Measurements from ENCODE around the gene STX8.
"Not testable (repeated sequence)": the region's sequence is repeated elsewhere in the genome, so short reads cannot be mapped to it uniquely, and the experiment has no call there.

Gene STX8

DNA sequence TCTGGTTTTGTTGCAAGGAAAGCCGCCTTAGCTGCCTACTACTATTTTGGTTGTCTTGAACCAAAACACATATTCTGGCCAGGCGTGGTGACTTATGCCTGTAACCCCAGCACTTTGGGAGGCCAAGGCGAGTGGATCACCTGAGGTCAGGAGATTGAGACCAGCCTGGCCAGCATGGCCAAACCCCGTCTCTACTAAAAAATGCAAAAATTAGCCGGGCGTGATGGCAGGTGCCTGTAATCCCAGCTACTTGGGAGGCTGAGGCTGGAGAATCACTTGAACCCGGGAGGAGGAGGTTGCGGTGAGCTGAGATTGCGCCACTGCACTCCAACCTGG is 318.0 kb downstream of the STX8 start:
- not testable (repeated sequence) for H3K9ac ChIP-seq (ENCODE audit: low read length); H3K27me3 ChIP-seq (replicated peaks; ENCODE audit: control insufficient read depth, insufficient read depth, low read length); H3K4me3 ChIP-seq (ENCODE audit: low read length); H3K4me1 ChIP-seq (ENCODE audit: control insufficient read depth, insufficient read depth, low read length); DNase-seq (ENCODE audit: low read depth); H3K9me3 ChIP-seq (ENCODE audit: control insufficient read depth, low read length); H3K36me3 ChIP-seq (ENCODE audit: control insufficient read depth, insufficient read depth, low read length, severe bottlenecking)

DNA sequence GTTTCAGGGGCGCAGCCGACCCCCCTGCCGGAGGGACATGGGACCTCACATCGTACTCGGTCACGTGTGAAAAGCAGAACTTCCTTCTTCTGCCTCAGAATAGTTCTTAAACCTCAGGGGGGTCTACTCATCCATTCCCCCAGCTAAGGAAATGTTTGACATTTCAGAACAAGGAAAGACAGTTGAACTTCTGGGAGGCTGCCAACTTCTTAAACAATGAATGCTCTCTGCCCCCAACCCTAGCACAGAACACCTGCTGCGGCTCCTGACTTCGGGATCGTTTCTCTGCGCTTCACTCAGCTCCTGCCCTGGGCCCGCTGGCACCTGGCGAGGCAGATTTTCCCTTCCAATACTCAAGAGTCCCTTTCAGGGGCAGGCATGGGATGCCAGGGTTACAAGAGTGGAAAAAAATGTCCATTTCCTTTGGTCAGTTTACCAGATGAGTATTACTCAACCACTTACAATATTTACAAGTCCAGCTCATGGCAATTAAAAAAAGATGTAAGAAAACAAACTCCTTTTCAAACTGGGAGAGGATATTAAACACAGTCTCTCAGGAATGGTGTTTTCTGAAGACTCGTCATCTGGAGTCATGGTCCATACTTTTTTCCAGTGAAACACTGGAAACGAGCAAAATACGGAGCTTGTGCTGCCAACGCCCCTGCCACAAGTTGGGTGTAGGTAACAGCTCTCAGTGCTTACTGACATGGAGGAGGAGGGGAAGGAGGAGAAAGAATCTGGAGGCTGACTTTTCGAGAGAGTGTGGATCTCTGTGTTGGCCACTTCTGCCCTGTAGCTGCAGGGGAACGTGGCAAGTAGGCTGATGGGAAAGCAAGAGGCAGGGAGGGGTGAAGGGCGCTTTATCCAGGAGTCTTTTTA is 318.6 kb downstream of the STX8 start:
- Histone ChIP-seq H3K9ac (ENCODE audit: low read length) (no peak overlapping the region), H3K4me3 (ENCODE audit: low read length) (no peak overlapping the region), H3K9me3 (ENCODE audit: control insufficient read depth, low read length) (no peaks in the 10 kb centered on the region), H3K27me3 (replicated peaks; ENCODE audit: control insufficient read depth, insufficient read depth, low read length) (no peaks in the 10 kb centered on the region), H3K36me3 (ENCODE audit: control insufficient read depth, insufficient read depth, low read length, severe bottlenecking) (no peaks in the 10 kb centered on the region), H3K4me1 (ENCODE audit: control insufficient read depth, insufficient read depth, low read length) (peaks cover 7% of the 10 kb centered on the region)
- DNase-seq (ENCODE audit: low read depth), result peak; percentile 6

DNA sequence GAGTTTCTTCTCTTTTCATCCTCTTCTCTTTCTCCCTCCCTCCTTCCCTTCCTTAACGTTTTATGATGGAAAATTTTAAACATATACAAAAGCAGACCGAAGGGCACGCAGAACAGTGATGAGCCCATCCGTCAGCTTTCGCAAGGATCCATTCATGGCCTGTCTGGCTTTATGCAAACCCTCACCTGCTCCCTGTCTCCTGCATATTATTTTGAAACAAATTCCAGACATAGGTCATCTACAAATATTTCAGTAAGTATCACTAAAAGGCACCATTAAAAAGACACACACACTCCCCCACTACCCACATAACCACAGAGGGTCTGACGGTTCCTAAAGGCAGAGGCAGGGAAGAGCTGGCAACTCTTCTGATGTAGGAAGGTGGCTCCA is 319.3 kb downstream of the STX8 start:
- no peak overlapping the region for H3K4me3 ChIP-seq (ENCODE audit: low read length)
- DNase-seq (ENCODE audit: low read depth), result no peak
- H3K27me3 ChIP-seq (replicated peaks; ENCODE audit: control insufficient read depth, insufficient read depth, low read length), result no peaks in the 10 kb centered on the region
- H3K9me3 ChIP-seq (ENCODE audit: control insufficient read depth, low read length), result no peaks in the 10 kb centered on the region
- H3K9ac ChIP-seq (ENCODE audit: low read length), result no peak overlapping the region
- H3K36me3 ChIP-seq (ENCODE audit: control insufficient read depth, insufficient read depth, low read length, severe bottlenecking), result no peaks in the 10 kb centered on the region
- H3K4me1 ChIP-seq (ENCODE audit: control insufficient read depth, insufficient read depth, low read length), result peaks cover 7% of the 10 kb centered on the region

DNA sequence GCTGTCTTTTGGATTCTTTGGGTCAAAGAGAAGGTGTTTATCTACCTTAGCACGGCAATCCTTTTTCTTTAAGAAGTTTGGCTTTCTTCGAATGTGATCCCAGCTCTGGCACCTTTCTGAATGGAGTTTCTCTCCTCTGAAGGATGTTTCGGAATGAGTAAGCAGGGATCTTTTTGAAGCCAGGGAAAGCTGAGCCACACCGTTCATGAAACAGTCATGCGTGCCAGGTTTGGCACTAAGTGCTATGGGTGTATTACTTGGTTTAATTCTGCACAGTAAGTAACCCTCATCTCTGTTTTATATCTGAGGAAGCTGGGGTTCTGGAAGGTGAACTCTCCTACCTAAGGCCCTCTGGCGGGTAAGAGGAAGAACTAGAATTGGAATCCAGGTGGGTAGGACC is 319.8 kb downstream of the STX8 start:
- Histone ChIP-seq H3K9ac (ENCODE audit: low read length) (no peak overlapping the region), H3K4me3 (ENCODE audit: low read length) (no peak overlapping the region), H3K36me3 (ENCODE audit: control insufficient read depth, insufficient read depth, low read length, severe bottlenecking) (no peaks in the 10 kb centered on the region), H3K9me3 (ENCODE audit: control insufficient read depth, low read length) (no peaks in the 10 kb centered on the region), H3K4me1 (ENCODE audit: control insufficient read depth, insufficient read depth, low read length) (peaks cover 7% of the 10 kb centered on the region), H3K27me3 (replicated peaks; ENCODE audit: control insufficient read depth, insufficient read depth, low read length) (no peaks in the 10 kb centered on the region)
- no peak for DNase-seq (ENCODE audit: low read depth)

DNA sequence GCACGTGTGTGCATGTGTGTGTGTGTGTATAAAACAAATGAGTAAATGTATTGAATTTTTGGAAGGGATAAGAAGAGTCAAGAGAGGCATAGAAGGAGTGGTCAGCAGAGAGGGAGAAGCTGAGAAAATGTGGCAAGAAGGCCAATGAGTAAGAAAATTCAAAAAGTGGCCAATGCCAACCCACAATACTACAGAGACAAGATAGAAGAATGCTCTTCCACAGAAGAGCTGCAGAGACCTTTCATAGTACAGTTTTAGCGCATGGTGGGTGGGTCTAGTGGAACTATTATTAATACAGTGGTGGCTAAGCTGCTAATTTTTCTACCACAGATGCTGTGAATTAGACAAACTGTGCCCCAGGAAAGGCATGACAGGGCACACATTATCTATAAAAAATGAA is 320.8 kb downstream of the STX8 start:
- DNase-seq (ENCODE audit: low read depth), result no peak
- Histone ChIP-seq H3K9ac (ENCODE audit: low read length) (no peak overlapping the region), H3K9me3 (ENCODE audit: control insufficient read depth, low read length) (no peaks in the 10 kb centered on the region), H3K36me3 (ENCODE audit: control insufficient read depth, insufficient read depth, low read length, severe bottlenecking) (no peaks in the 10 kb centered on the region), H3K4me1 (ENCODE audit: control insufficient read depth, insufficient read depth, low read length) (peaks cover 7% of the 10 kb centered on the region), H3K4me3 (ENCODE audit: low read length) (no peak overlapping the region), H3K27me3 (replicated peaks; ENCODE audit: control insufficient read depth, insufficient read depth, low read length) (no peaks in the 10 kb centered on the region)

DNA sequence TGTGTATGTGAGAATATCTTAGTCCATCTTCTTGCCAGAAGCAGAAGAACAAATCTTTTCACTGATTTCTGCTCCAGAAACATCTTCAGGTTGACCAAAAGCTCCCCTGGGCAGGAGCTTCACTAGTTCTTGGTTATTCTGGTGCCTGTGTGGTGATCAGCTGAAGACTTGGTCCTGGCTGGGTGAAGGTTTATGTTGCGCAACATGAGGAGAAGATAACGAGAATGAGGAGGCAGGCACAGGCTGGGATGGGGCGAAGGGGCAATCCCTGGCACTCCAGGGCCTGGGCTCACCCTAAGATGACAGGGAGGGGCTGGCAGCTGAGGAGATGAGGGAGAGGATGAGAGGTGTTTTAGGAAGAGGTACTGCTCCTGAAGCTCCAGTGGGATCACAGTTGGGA is 322.3 kb downstream of the STX8 start:
- no peak overlapping the region for H3K4me3 ChIP-seq (ENCODE audit: low read length)
- H3K36me3 ChIP-seq (ENCODE audit: control insufficient read depth, insufficient read depth, low read length, severe bottlenecking), result no peaks in the 10 kb centered on the region
- DNase-seq (ENCODE audit: low read depth), result no peak
- H3K9me3 ChIP-seq (ENCODE audit: control insufficient read depth, low read length), result no peaks in the 10 kb centered on the region
- no peak overlapping the region for H3K9ac ChIP-seq (ENCODE audit: low read length)
- no peaks in the 10 kb centered on the region for H3K27me3 ChIP-seq (replicated peaks; ENCODE audit: control insufficient read depth, insufficient read depth, low read length)
- peaks cover 7% of the 10 kb centered on the region for H3K4me1 ChIP-seq (ENCODE audit: control insufficient read depth, insufficient read depth, low read length)

DNA sequence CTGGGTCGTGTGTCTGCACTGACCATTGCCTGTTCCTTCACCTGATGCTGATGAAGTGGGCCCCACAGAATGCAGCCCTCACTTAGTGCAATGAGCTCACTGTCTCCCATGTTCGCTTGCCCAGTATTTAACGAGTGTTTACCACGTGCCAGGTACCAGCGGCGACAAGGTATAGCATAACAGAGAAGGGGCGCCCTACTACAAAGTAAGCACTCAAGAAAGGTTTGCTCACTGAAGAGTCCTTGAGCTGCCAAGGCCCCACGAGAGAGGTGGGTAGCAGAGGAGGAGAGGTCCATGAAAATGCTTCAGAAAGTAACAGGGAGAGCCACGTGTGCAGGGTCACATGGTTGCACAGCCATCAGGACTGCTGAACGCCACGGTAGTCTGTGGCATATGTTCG is 324.3 kb downstream of the STX8 start:
- no peak for DNase-seq (ENCODE audit: low read depth)
- Histone ChIP-seq H3K27me3 (replicated peaks; ENCODE audit: control insufficient read depth, insufficient read depth, low read length) (no peaks in the 10 kb centered on the region), H3K9me3 (ENCODE audit: control insufficient read depth, low read length) (no peaks in the 10 kb centered on the region), H3K4me1 (ENCODE audit: control insufficient read depth, insufficient read depth, low read length) (peaks cover under 1% of the 10 kb centered on the region), H3K36me3 (ENCODE audit: control insufficient read depth, insufficient read depth, low read length, severe bottlenecking) (no peaks in the 10 kb centered on the region), H3K9ac (ENCODE audit: low read length) (no peak overlapping the region), H3K4me3 (ENCODE audit: low read length) (no peak overlapping the region)

DNA sequence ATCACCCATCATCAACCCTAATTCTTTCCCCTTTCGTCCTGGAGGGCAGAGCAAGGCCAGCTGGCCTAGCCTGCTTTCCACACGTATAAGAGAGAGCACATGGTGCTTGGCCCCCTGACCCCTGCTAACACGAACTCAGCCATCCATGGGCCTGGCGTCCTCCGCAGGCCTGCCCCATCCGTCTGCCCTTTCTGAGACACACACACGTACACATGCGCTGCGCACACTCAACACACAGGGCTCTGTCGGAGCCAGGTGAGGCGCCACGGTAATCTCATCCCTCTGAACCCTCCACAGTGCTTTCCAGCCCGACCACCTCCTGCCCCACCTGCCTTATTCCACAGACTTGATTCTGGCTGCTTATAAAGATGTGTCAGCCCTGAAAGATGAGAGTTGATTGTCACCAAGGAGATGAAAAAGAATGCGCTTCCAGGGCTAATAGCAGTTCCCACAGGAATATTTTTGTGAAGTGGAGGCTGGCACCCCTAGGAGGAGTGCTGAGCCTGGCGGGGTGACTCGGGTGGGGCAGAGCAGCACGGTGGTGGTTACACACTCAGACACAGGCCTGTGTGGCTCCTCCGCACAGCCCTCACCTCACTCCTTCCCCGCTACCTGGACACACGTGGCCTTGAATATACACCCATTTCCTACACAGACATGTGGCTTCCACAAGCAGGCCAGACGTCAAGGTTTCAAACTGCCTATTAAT is 326.2 kb downstream of the STX8 start:
- no peaks in the 10 kb centered on the region for H3K9me3 ChIP-seq (ENCODE audit: control insufficient read depth, low read length)
- H3K27me3 ChIP-seq (replicated peaks; ENCODE audit: control insufficient read depth, insufficient read depth, low read length), result no peaks in the 10 kb centered on the region
- H3K4me3 ChIP-seq (ENCODE audit: low read length), result no peak overlapping the region
- H3K4me1 ChIP-seq (ENCODE audit: control insufficient read depth, insufficient read depth, low read length), result peaks cover 8% of the 10 kb centered on the region
- H3K36me3 ChIP-seq (ENCODE audit: control insufficient read depth, insufficient read depth, low read length, severe bottlenecking), result no peaks in the 10 kb centered on the region
- DNase-seq (ENCODE audit: low read depth), result no peak
- no peak overlapping the region for H3K9ac ChIP-seq (ENCODE audit: low read length)

DNA sequence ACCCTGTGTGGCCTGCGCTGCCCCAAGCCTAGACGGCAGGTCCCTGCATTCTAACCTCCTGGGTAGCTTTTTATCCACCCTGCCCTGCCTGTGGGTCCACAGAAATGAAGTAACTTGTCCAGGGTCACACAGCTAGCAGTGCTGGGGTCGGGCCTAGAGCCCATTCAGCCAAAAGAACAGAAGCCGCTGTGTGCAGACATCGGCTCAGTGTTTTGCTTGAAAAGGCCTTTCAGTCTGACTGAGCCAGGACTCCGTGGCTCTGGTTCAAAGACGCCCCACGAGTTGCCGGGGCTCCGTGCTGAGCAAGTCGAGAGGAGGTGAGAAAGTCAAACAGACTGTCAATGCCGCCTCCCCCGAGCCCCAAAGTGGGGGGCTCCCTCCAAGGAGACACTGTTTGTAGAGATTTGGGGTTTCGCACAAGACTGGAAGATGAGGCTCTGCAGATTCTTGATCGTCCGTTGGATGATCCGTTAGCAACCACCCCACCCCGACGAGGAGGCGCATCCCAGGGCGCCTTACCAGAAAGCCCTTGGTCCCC is 328.1 kb downstream of the STX8 start:
- no peak overlapping the region for H3K9ac ChIP-seq (ENCODE audit: low read length)
- no peaks in the 10 kb centered on the region for H3K36me3 ChIP-seq (ENCODE audit: control insufficient read depth, insufficient read depth, low read length, severe bottlenecking)
- H3K9me3 ChIP-seq (ENCODE audit: control insufficient read depth, low read length), result no peaks in the 10 kb centered on the region
- H3K27me3 ChIP-seq (replicated peaks; ENCODE audit: control insufficient read depth, insufficient read depth, low read length), result no peaks in the 10 kb centered on the region
- no peak for DNase-seq (ENCODE audit: low read depth)
- H3K4me1 ChIP-seq (ENCODE audit: control insufficient read depth, insufficient read depth, low read length), result peaks cover 22% of the 10 kb centered on the region
- H3K4me3 ChIP-seq (ENCODE audit: low read length), result no peak overlapping the region

DNA sequence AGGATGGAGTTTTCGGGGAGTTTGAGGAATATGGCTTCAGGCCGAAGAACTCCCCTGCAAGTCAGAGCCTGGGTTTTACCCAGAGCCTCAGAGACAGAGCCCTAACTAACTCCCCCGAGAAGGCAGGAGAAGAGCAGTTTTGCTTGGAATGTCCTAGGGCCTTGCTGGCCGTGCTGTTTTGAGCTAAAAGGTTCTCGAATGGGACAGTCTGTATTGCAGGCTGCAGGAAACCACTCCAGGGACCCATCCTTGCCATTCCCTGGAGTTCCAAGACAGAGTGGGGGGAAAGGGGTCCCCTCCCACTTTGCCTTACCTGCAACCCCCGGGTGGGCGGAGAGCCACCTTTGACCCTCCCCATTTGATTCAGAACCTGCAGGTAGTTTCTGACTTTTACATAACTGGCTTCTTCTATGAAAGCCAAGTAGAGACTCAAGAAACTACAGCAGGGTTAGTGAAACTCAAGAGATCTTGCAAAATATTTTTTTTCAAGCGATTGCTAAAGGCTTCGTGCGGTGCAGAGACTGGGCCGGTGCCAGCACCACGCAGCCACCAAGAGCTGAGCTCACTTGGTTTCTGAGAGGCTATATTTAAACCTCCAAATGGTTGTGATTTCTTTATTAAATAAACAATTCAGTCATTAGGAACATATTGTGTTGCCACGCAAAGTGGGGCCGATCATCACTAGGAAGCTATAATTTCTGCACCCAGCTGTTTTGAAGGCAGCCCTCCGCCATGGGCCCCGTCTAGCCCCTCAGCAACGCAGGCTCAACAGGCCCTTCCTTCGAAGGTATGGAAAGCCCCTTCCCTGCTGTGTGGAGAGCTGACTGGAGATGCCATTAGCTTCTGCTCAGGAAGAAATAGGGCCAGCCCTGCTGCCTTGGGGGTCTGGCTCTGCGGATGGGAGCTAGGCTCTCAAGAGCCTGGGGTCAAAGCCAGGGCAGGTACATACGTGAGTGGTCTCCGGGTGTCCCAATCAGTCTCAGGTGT is 331.3 kb downstream of the STX8 start:
- peak; percentile 80 for DNase-seq (ENCODE audit: low read depth)
- H3K9ac ChIP-seq (ENCODE audit: low read length), result peak overlapping the region; percentile 41
- no peaks in the 10 kb centered on the region for H3K27me3 ChIP-seq (replicated peaks; ENCODE audit: control insufficient read depth, insufficient read depth, low read length)
- peaks cover 41% of the 10 kb centered on the region for H3K4me1 ChIP-seq (ENCODE audit: control insufficient read depth, insufficient read depth, low read length)
- H3K4me3 ChIP-seq (ENCODE audit: low read length), result peak overlapping the region; percentile 6
- H3K9me3 ChIP-seq (ENCODE audit: control insufficient read depth, low read length), result no peaks in the 10 kb centered on the region
- H3K36me3 ChIP-seq (ENCODE audit: control insufficient read depth, insufficient read depth, low read length, severe bottlenecking), result no peaks in the 10 kb centered on the region

DNA sequence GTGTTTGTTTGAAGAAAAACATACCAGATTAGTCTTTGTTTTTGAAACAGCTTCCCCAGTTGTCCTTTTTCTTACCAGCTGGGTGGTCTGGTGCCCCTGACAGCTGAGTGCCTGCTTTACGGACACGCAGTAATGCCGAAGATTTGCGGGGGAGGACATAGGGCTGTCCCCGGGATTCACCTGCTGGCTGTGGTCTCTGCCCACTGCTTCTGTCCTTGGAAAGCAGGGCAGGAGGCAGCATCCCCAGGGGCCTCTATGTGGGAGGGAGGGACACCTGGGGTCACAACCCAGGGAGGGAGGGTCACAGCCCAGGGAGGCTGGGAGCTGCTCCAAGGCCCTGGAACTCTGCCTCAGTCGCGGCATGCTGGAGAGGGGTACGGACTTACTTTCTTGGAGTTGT is 332.6 kb downstream of the STX8 start:
- Histone ChIP-seq H3K36me3 (ENCODE audit: control insufficient read depth, insufficient read depth, low read length, severe bottlenecking) (no peaks in the 10 kb centered on the region), H3K9ac (ENCODE audit: low read length) (no peak overlapping the region), H3K9me3 (ENCODE audit: control insufficient read depth, low read length) (no peaks in the 10 kb centered on the region), H3K27me3 (replicated peaks; ENCODE audit: control insufficient read depth, insufficient read depth, low read length) (no peaks in the 10 kb centered on the region), H3K4me3 (ENCODE audit: low read length) (no peak overlapping the region), H3K4me1 (ENCODE audit: control insufficient read depth, insufficient read depth, low read length) (peaks cover 44% of the 10 kb centered on the region)
- no peak for DNase-seq (ENCODE audit: low read depth)

All from adipocyte (in vitro differentiated cells).